HepG2 (cell line): Measurements from ENCODE around the gene MFSD11. TPM values are rescaled to one million over a fixed set of nuclear protein-coding genes. Genes with fewer than 3 reads are reported as not detected.

Experiments
- ATF7 ChIP-seq, 2 experiments: fragments of 450-650 bp in 1 of 2; sonication (generic) in 1 of 2; formaldehyde crosslinking in 1 of 2; IDR thresholded peaks; 2 replicates each; pipeline versions ENCODE4 v1.4.0 to v1.6.1; 2016 to 2020; ENCODE audit warnings: antibody characterized with exemption in 1 of 2, mild to moderate bottlenecking in 1 of 2, missing genetic modification reagents in 1 of 2
- ETV5 ChIP-seq: IDR thresholded peaks from 2 replicates; pipeline ENCODE4 v1.6.1; 2018; ENCODE audit warnings: missing biosample characterization, missing genetic modification reagents, inconsistent platforms, borderline replicate concordance
- GFI1 ChIP-seq: sonication (generic); formaldehyde crosslinking; IDR thresholded peaks from 2 replicates; pipeline ENCODE4 v1.5.0; 2020; ENCODE audit warnings: missing genetic modification reagents, mild to moderate bottlenecking, borderline replicate concordance
- KAT7 ChIP-seq: IDR thresholded peaks from 2 replicates; pipeline ENCODE4 v1.6.1; 2018; ENCODE audit warnings: borderline replicate concordance, missing compliant biosample characterization
- KLF15 ChIP-seq: sonication (generic); formaldehyde crosslinking; IDR thresholded peaks from 2 replicates; pipeline ENCODE4 v1.8.1; 2023; ENCODE audit warnings: borderline replicate concordance, mild to moderate bottlenecking, inconsistent platforms, missing genetic modification reagents, mixed read lengths
- MBD4 ChIP-seq: IDR thresholded peaks from 2 replicates; pipeline ENCODE4 v1.6.1; 2012; ENCODE audit warnings: low read length, inconsistent platforms, borderline replicate concordance
- MTA3 ChIP-seq: sonication (generic); formaldehyde crosslinking; IDR thresholded peaks from 2 replicates; pipeline ENCODE4 v1.4.0; 2020; ENCODE audit warnings: missing genetic modification reagents
- MYPOP ChIP-seq: sonication (generic); formaldehyde crosslinking; IDR thresholded peaks from 2 replicates; pipeline ENCODE4 v1.8.1; 2023; ENCODE audit warnings: mild to moderate bottlenecking, moderate library complexity, missing genetic modification reagents
- NBN ChIP-seq: fragments of 450-650 bp; conservative IDR thresholded peaks from 2 replicates; pipeline ENCODE4 v1.6.1; 2017
- NR2F2 ChIP-seq: IDR thresholded peaks from 2 replicates; pipeline ENCODE4 v1.6.1; 2012; ENCODE audit warnings: low read depth, inconsistent platforms, borderline replicate concordance
- NR3C1 ChIP-seq: sonication (generic); formaldehyde crosslinking; IDR thresholded peaks from 2 replicates; pipeline ENCODE4 v1.4.0; 2020; ENCODE audit warnings: missing genetic modification reagents
- SETDB1 ChIP-seq: sonication (generic); formaldehyde crosslinking; IDR thresholded peaks from 2 replicates; pipeline ENCODE4 v1.5.1; 2020; ENCODE audit warnings: missing genetic modification reagents, mild to moderate bottlenecking, borderline replicate concordance
- TSC22D2 ChIP-seq: sonication (generic); formaldehyde crosslinking; IDR thresholded peaks from 2 replicates; pipeline ENCODE4 v1.5.1; 2020; ENCODE audit warnings: missing genetic modification reagents, mild to moderate bottlenecking, borderline replicate concordance
- ZFP36 ChIP-seq: fragments of 150-350 bp; IDR thresholded peaks from 2 replicates; pipeline ENCODE4 v1.6.1; 2018; ENCODE audit warnings: borderline replicate concordance, low read length, low read depth; ENCODE audit not compliant: partially characterized antibody
- ZNF205 ChIP-seq: IDR thresholded peaks from 2 replicates; pipeline ENCODE4 v1.6.1; 2018; ENCODE audit warnings: missing biosample characterization, missing genetic modification reagents
- ZNF260 ChIP-seq: sonication (generic); formaldehyde crosslinking; IDR thresholded peaks from 2 replicates; pipeline ENCODE4 v1.4.0; 2020; ENCODE audit warnings: missing genetic modification reagents, low read depth, mild to moderate bottlenecking, borderline replicate concordance
- ZNF660 ChIP-seq: sonication (generic); formaldehyde crosslinking; IDR thresholded peaks from 2 replicates; pipeline ENCODE4 v1.5.1; 2020; ENCODE audit warnings: mild to moderate bottlenecking, low read depth, missing genetic modification reagents, borderline replicate concordance
- ZNF687 ChIP-seq: sonication (generic); formaldehyde crosslinking; IDR thresholded peaks from 2 replicates; pipeline ENCODE4 v1.5.1; 2020; ENCODE audit warnings: mild to moderate bottlenecking, missing genetic modification reagents, moderate library complexity
- ZNF704 ChIP-seq: sonication (generic); formaldehyde crosslinking; IDR thresholded peaks from 2 replicates; pipeline ENCODE4 v1.8.1; 2023; ENCODE audit warnings: mild to moderate bottlenecking, inconsistent platforms, moderate library complexity, missing genetic modification reagents, borderline replicate concordance
- ZNF788 ChIP-seq: sonication (generic); formaldehyde crosslinking; IDR thresholded peaks from 2 replicates; pipeline ENCODE4 v1.5.0; 2020; ENCODE audit warnings: mild to moderate bottlenecking, missing genetic modification reagents, borderline replicate concordance
- ZNF883 ChIP-seq: sonication (generic); formaldehyde crosslinking; IDR thresholded peaks from 2 replicates; pipeline ENCODE4 v1.5.1; 2020; ENCODE audit warnings: mild to moderate bottlenecking, missing genetic modification reagents; ENCODE audit errors: not compliant biosample characterization
- ZNF891 ChIP-seq: sonication (generic); formaldehyde crosslinking; IDR thresholded peaks from 2 replicates; pipeline ENCODE4 v1.5.0; 2020; ENCODE audit warnings: mild to moderate bottlenecking, missing genetic modification reagents
- polyA plus RNA-seq, 8 experiments: library from polyadenylated mRNA; depleted of rRNA in 3 of 8; stranded (reverse) in 7 of 8; unstranded in 1 of 8; fragments of >200 nt; fragmentation: Illumina TruSeq in 4 of 8; extraction: Trizol in 4 of 8; gene quantifications; 2 replicates each; pipeline versions ENCODE4 v1.2.1 to v1.2.3, GENCODE V29; 2011 to 2016; ENCODE audit warnings: low read depth in 4 of 8, missing spikeins in 1 of 8, mixed read lengths in 1 of 8; ENCODE audit not compliant: insufficient read depth in 1 of 8
- total RNA-seq, 5 experiments: library from RNA; depleted of rRNA; stranded (reverse); fragments of >200 nt; fragmentation: Illumina TruSeq; extraction: Trizol; gene quantifications; 2 replicates each; pipeline ENCODE4 v1.2.3, GENCODE V29; 2016; ENCODE audit warnings: low read depth in 1 of 5

The MFSD11 gene
- total and polyA plus RNA-seq, 2 of the 13 experiments (the other 11 are each of a cell fraction or from before 2014, with no cell fraction given) = 26.1 to 36.3 TPM

GRCh38 chr17:76710863-76711611 is 26.9 kb upstream of the MFSD11 start, which contains the start of gene MXRA7 (continued):
- TF ChIP-seq ZNF687 (CRISPR knock-in tag) (peak; percentile 64), MTA3 (CRISPR knock-in tag) (no peak), GFI1 (CRISPR knock-in tag) (no peak), ZNF660 (CRISPR knock-in tag) (no peak), NR3C1 (CRISPR knock-in tag) (no peak), ZNF260 (no peak), ZNF704 (CRISPR knock-in tag) (no peak), NBN (no peak), SETDB1 (no peak), ETV5 (peak; percentile 6; the same call in 1 of the 2 replicates), MYPOP (no peak), KAT7 (CRISPR knock-in tag) (no peak), NR2F2 (no peak), TSC22D2 (CRISPR knock-in tag) (no peak), ZNF205 (no peak), ZNF883 (no peak), ATF7 (IDR thresholded peaks at IDR 0.05) (no peak), ATF7 (CRISPR knock-in tag; IDR thresholded peaks at IDR 0.05) (no peak), MBD4 (no peak), ZNF788 (CRISPR knock-in tag) (0 out of 2 replicates have a peak, but pooled peaks have one; percentile 41), ZFP36 (no peak), ZNF891 (no peak), KLF15 (no peak)
